ES-I3 (cell line): ENCODE measurements around the gene GUCA1A.
A peak's percentile ranks its signal among the peaks of the same experiment; 100 is the strongest.

Experiments
- H3K36me3 ChIP-seq: 2 replicates; pipeline ENCODE4 v1.6.1; 2013; ENCODE audit warnings: mild to moderate bottlenecking, low read length, control low read depth, moderate library complexity; ENCODE audit not compliant: insufficient read depth
- H3K4me1 ChIP-seq: 2 replicates; pipeline ENCODE4 v1.6.1; 2013; ENCODE audit warnings: mild to moderate bottlenecking, control low read depth, low read length; ENCODE audit not compliant: insufficient read depth
- H3K9ac ChIP-seq: 2 replicates; pipeline ENCODE4 v1.6.1; 2013; ENCODE audit warnings: low read depth, mild to moderate bottlenecking, low read length, moderate library complexity
- H3K9me3 ChIP-seq: 2 replicates; pipeline ENCODE4 v1.6.1; 2013; ENCODE audit warnings: mild to moderate bottlenecking, low read length, moderate library complexity; ENCODE audit not compliant: control insufficient read depth, insufficient read depth

Gene GUCA1A

GRCh38 chr6:42173101-42173500 is at the start of gene GUCA1A:
TSS of gene GUCA1A (plus strand) at chr6:42173364. CDS start at chr6:42173614, 250 bp downstream.
- Histone ChIP-seq H3K4me1 (0 out of 2 replicates have a peak, but pooled peaks cover 7% of the 10 kb centered on the region), H3K36me3 (no peaks in the 10 kb centered on the region), H3K9me3 (no peaks in the 10 kb centered on the region), H3K9ac (no peak within 1 kb of the TSS)

DNA sequence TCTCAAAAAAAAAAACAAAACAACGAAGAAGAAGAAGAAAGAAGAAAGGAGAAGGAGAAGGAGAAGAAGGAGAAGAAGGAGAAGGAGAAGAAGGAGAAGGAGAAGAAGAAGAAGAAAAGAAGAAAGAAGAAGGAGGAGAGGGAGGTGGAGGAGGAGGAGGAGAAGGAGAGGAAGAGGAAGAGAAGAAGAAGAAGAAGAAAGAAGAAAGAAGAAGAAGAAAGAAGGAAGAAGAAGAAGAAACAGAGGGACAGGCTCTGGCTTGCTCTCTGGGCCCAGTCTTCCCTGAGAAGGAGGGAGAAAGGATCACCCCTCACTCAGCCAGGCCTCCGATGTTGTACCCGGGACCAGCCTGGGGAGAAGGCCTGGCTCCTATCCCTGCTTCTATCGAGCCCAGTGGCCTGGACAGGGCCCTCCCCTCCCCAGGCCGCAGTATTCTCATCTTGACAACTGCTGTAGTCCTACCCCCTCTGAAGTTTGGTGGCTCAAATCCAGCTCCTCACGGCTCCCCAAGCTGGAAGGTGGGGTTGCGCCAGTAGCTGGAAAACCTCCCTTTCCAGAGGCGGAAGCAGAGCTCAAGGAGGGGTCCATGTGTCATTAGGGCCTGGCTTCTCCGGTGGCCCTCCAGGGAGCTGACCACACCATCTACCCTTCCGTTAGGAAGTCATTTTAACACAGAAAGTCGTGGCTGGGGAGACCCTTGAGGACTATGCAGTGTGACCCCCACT is 49.6 kb upstream of the GUCA1A start:
- H3K9ac ChIP-seq, result no peak overlapping the region
- H3K4me1 ChIP-seq, result no peaks in the 10 kb centered on the region
- H3K36me3 ChIP-seq, result peaks cover 12% of the 10 kb centered on the region
- H3K9me3 ChIP-seq, result no peaks in the 10 kb centered on the region

GRCh38 chr6:42124223-42124836 is 48.8 kb upstream of the GUCA1A start:
- Histone ChIP-seq H3K9me3 (no peaks in the 10 kb centered on the region), H3K9ac (no peak overlapping the region), H3K4me1 (no peaks in the 10 kb centered on the region), H3K36me3 (peaks cover 16% of the 10 kb centered on the region)

- Histone ChIP-seq H3K4me1 (no peaks in the 10 kb centered on the region), H3K9ac (no peak overlapping the region), H3K9me3 (no peaks in the 10 kb centered on the region), H3K36me3 (peaks cover 20% of the 10 kb centered on the region)
These were observed 47.9 kb upstream of the GUCA1A start for GRCh38 chr6:42125231-42125630.

- H3K4me1 ChIP-seq, result no peaks in the 10 kb centered on the region
- H3K36me3 ChIP-seq, result peaks cover 20% of the 10 kb centered on the region
- H3K9ac ChIP-seq, result no peak overlapping the region
- H3K9me3 ChIP-seq, result no peaks in the 10 kb centered on the region
These were observed 47.5 kb upstream of the GUCA1A start for GRCh38 chr6:42125663-42126062.

- Histone ChIP-seq H3K4me1 (peaks cover 4% of the 10 kb centered on the region; the same call in 1 of the 2 replicates), H3K36me3 (peaks cover 16% of the 10 kb centered on the region), H3K9me3 (no peaks in the 10 kb centered on the region), H3K9ac (no peak overlapping the region)
These were observed 44.5 kb upstream of the GUCA1A start for GRCh38 chr6:42128460-42129359.

GRCh38 chr6:42129360-42129676 is 43.8 kb upstream of the GUCA1A start:
- Histone ChIP-seq H3K9ac (no peak overlapping the region), H3K4me1 (peaks cover 4% of the 10 kb centered on the region; the same call in 1 of the 2 replicates), H3K36me3 (peaks cover 16% of the 10 kb centered on the region), H3K9me3 (no peaks in the 10 kb centered on the region)

DNA sequence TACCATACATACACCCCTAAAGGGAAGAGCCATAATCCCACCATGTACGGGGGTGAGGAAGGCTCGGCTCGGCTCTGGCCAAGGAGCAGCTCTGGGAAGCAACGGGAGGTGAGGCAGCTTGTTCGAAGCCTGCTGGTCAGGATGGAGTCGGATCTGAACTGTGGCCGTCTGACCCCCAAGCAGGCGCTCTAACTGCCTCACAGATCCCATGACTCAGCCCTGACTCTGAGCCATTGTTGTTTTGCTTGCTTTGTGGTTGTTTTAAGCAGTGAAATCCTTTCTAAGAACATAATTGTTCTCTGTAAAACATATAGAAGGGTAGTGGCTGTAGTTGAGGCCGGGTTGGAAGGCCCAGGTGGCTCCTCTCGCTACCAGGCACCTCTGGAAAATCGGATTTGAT is 41.6 kb upstream of the GUCA1A start:
- Histone ChIP-seq H3K9ac (no peak overlapping the region), H3K36me3 (peaks cover 16% of the 10 kb centered on the region), H3K9me3 (no peaks in the 10 kb centered on the region), H3K4me1 (peaks cover 17% of the 10 kb centered on the region)

DNA sequence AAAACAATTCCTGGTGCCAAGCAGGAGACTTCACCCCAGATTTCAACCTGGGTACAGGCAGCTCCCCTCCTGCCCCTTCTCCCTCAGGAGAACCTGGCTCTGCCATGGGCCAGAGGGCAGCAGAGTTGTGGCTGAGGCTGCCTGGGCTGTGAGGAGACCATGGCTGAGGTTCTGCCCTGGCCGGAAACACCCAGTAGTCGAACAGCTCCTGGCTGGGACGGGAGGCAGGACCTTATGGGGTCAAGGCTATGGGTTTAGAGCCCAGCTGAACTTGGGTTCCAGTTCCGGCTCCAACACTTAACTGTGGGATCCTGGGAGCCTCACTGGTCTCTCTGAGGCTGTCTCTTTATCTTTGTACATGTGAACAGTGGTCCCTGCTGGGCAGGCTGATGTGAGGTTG is 39.2 kb upstream of the GUCA1A start:
- peaks cover 34% of the 10 kb centered on the region for H3K4me1 ChIP-seq
- H3K9ac ChIP-seq, result no peak overlapping the region
- no peaks in the 10 kb centered on the region for H3K9me3 ChIP-seq
- H3K36me3 ChIP-seq, result 0 out of 2 replicates have a peak, but pooled peaks cover 9% of the 10 kb centered on the region

DNA sequence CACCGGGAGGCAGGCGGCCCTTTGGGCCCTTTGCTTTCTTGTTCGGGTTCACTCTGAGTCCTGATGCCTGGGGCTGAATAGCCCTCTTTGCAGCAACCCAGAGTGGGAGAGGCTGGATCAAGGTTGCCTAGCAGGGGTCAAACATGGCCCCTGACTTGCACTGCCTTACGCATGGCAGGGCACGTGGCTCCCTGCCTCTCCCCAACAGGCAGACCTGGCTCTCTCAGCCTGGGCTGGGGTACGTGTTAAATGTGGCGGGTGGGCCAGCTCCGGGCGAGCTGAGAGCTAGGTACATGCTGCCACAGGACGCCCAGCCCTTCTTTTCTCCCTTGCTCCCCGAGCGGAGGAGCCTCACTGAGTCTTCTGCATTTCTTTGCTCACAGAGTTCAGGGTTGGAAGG is 38.0 kb upstream of the GUCA1A start:
- Histone ChIP-seq H3K9ac (no peak overlapping the region), H3K36me3 (0 out of 2 replicates have a peak, but pooled peaks cover 3% of the 10 kb centered on the region), H3K9me3 (no peaks in the 10 kb centered on the region), H3K4me1 (peaks cover 45% of the 10 kb centered on the region)

DNA sequence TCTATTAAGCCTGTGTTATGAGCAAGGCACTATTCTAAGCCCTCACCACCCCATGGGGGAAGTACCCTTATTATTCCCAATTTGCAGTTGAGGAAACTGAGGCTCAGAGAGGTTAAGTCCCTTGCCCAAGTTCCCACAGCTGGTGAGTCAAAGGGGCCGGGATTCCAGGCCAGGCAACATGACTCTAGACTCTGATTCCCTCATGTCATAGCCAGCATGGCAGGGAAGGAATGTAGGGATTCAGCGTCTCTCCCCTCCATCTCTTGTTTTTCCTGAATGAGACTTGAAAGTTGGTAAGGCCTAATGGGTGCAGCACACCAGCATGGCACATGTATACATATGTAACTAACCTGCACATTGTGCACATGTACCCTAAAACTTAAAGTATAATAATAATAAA is 37.4 kb upstream of the GUCA1A start:
- Histone ChIP-seq H3K9ac (no peak overlapping the region), H3K9me3 (no peaks in the 10 kb centered on the region), H3K36me3 (0 out of 2 replicates have a peak, but pooled peaks cover 3% of the 10 kb centered on the region), H3K4me1 (peaks cover 50% of the 10 kb centered on the region)

DNA sequence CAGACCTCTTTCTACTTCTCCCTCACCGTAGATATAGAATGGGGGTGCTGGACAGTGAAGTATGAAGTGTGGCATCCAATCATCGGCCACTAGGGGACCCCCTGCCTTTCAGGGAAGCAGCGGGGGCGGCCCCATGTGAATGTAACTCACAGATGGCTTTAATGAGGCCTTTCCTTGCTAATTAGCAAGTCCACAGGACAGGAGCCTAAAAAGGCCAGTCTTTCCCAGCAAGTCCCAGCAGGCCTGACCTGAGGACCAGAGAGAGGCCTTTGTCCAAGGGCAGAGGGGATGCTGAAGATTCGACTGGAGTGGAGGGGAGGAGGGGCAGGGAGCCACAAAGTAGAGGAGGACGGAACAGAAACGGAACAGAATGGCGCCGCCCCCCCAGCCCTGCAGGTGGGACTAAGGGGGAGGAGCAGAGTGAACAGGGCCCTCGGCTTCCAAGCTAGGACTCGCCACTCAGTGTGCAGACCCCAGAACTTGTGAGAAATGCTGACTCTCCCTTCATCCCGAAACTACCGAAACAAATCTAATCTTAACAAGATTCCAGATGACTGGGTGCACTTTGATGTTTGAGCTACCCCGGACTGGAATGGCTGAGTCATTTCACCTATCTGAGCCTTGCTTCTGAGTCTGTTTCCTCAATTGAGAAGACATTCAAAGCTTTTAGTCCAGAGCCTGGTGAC is 36.5 kb upstream of the GUCA1A start:
- Histone ChIP-seq H3K9me3 (no peaks in the 10 kb centered on the region), H3K9ac (peak overlapping the region; percentile 22), H3K4me1 (peaks cover 53% of the 10 kb centered on the region), H3K36me3 (0 out of 2 replicates have a peak, but pooled peaks cover 3% of the 10 kb centered on the region)

GRCh38 chr6:42137194-42137753 is 35.9 kb upstream of the GUCA1A start:
- H3K9me3 ChIP-seq, result no peaks in the 10 kb centered on the region
- H3K4me1 ChIP-seq, result peaks cover 53% of the 10 kb centered on the region
- H3K36me3 ChIP-seq, result 0 out of 2 replicates have a peak, but pooled peaks cover 3% of the 10 kb centered on the region
- peak overlapping the region; percentile 22 for H3K9ac ChIP-seq

- Histone ChIP-seq H3K9ac (no peak overlapping the region), H3K36me3 (0 out of 2 replicates have a peak, but pooled peaks cover 3% of the 10 kb centered on the region), H3K4me1 (peaks cover 49% of the 10 kb centered on the region), H3K9me3 (no peaks in the 10 kb centered on the region)
These were observed 35.0 kb upstream of the GUCA1A start for GRCh38 chr6:42138190-42138589.
